OCI-LY7 (cell line): ENCODE measurements around the gene PKN1. TPM values are rescaled to one million over a fixed set of nuclear protein-coding genes. Genes with fewer than 3 reads are reported as not detected.

Experiments
- BruUV-seq: library from RNA; stranded (reverse); fragments of 400-500 nt; replicated peaks from 2 replicates; lab custom pipeline; 2021; lab: Mats Ljungman, UMichigan
- CTCF ChIA-PET: fragments of 300-600 bp; sonication (Branson Sonifier 250); formaldehyde crosslinking; loops from one replicate; lab custom pipeline; 2022; ENCODE audit warnings: antibody characterized with exemption; ENCODE audit not compliant: unreplicated experiment; lab: Charles Lee
- POLR2A ChIA-PET: fragments of 300-600 bp; sonication (Branson Sonifier 250); formaldehyde crosslinking; loops from one replicate; lab custom pipeline; 2022; ENCODE audit warnings: antibody characterized with exemption; lab: Charles Lee
- DNase-seq: peaks from one replicate; pipeline ENCODE4 v3.0.0-alpha.2; 2015; ENCODE audit warnings: low spot score
- H2AFZ ChIP-seq: fragments of 200-600 bp; sonication (generic), shearing (Covaris generic); 2 replicates; pipeline ENCODE4 v1.6.1; 2014; ENCODE audit warnings: mild to moderate bottlenecking, antibody characterized with exemption, low read length, moderate library complexity
- H3K27ac ChIP-seq: fragments of 200-600 bp; sonication (generic); 2 replicates; pipeline ENCODE4 v1.5.1; 2014; ENCODE audit warnings: mixed run types, low read depth, mild to moderate bottlenecking, moderate library complexity, low read length, inconsistent platforms; ENCODE audit not compliant: poor library complexity, severe bottlenecking
- H3K36me3 ChIP-seq: fragments of 200-600 bp; sonication (generic); 2 replicates; pipeline ENCODE4 v1.6.1; 2014; ENCODE audit warnings: mild to moderate bottlenecking, antibody characterized with exemption, low read length, moderate library complexity, mixed read lengths; ENCODE audit not compliant: insufficient read depth
- H3K4me1 ChIP-seq: fragments of 200-600 bp; sonication (generic); 2 replicates; pipeline ENCODE4 v1.5.1; 2014; ENCODE audit warnings: mild to moderate bottlenecking, low read length; ENCODE audit not compliant: insufficient read depth, poor library complexity, severe bottlenecking
- H3K4me2 ChIP-seq: fragments of 200-600 bp; sonication (generic); 2 replicates; pipeline ENCODE4 v1.6.1; 2014; ENCODE audit warnings: mild to moderate bottlenecking, low read length
- H3K4me3 ChIP-seq: fragments of 200-600 bp; sonication (generic); 2 replicates; pipeline ENCODE4 v1.5.1; 2014; ENCODE audit warnings: mild to moderate bottlenecking, low read depth, low read length; ENCODE audit not compliant: poor library complexity, severe bottlenecking
- H3K79me2 ChIP-seq: fragments of 200-600 bp; sonication (generic); 2 replicates; pipeline ENCODE4 v1.6.1; 2016; ENCODE audit warnings: low read depth, mild to moderate bottlenecking, low read length, moderate library complexity, mixed read lengths; ENCODE audit not compliant: insufficient read depth
- H3K9me2 ChIP-seq: fragments of 200-600 bp; sonication (generic); 2 replicates; pipeline ENCODE4 v1.6.1; 2016; ENCODE audit warnings: mild to moderate bottlenecking, low read length, mixed read lengths; ENCODE audit not compliant: insufficient read depth
- H3K9me3 ChIP-seq: fragments of 200-600 bp; sonication (generic); 2 replicates; pipeline ENCODE4 v1.6.1; 2014; ENCODE audit warnings: mild to moderate bottlenecking, mixed run types, low read length, mixed read lengths
- H4K20me1 ChIP-seq: fragments of 200-600 bp; sonication (generic); 2 replicates; pipeline ENCODE4 v1.6.1; 2014; ENCODE audit warnings: mild to moderate bottlenecking, antibody characterized with exemption, low read length, moderate library complexity, mixed read lengths; ENCODE audit not compliant: insufficient read depth
- CTCF ChIP-seq: fragments of 200-600 bp; sonication (generic); conservative IDR thresholded peaks from 2 replicates; pipeline ENCODE4 v1.5.1; 2014; ENCODE audit warnings: mild to moderate bottlenecking, antibody characterized with exemption, low read length, moderate library complexity, mixed read lengths
- EZH2phosphoT487 ChIP-seq: fragments of 200-600 bp; sonication (generic); IDR thresholded peaks from 2 replicates; pipeline ENCODE4 v1.6.1; 2018; ENCODE audit warnings: low read depth, borderline replicate concordance, mild to moderate bottlenecking, mixed run types, antibody characterized with exemption, low read length, moderate library complexity, mixed read lengths
- intact Hi-C: fragments of 100-400 bp; cut with micrococcal nuclease; formaldehyde crosslinking; loops from one replicate; pipeline ENCODE4 v1.10.0; 2022; ENCODE audit not compliant: unreplicated experiment
- total RNA-seq, 2 experiments: library from RNA; depleted of rRNA in 1 of 2; stranded (reverse); fragments of >200 nt in 1 of 2; shearing (Covaris generic) in 1 of 2; gene quantifications; 2 replicates each; pipeline ENCODE4 v1.2.3, GENCODE V29; 2014 to 2022

PKN1 gene
- total RNA-seq, 2 experiments from 2014 or later = 117 to 233 TPM

GRCh38 chr19:14400951-14401431 is 32.1 kb upstream of the PKN1 start:
- Histone ChIP-seq H2AFZ (no peak overlapping the region), H3K4me3 (no peak overlapping the region), H3K36me3 (peaks cover 41% of the 10 kb centered on the region), H3K27ac (no peak overlapping the region), H3K79me2 (no peaks in the 10 kb centered on the region), H3K4me1 (peaks cover 4% of the 10 kb centered on the region), H3K9me2 (no peaks in the 10 kb centered on the region), H3K9me3 (no peaks in the 10 kb centered on the region), H4K20me1 (no peaks in the 10 kb centered on the region), H3K4me2 (no peak overlapping the region)
- TF ChIP-seq CTCF (no peak), EZH2phosphoT487 (no peak)
- ChIA-PET CTCF (no interaction called here), POLR2A (no interaction called here)
- no TSS peak for BruUV-seq
- intact Hi-C loops = no loop called here
- no peak for DNase-seq

- Histone ChIP-seq H3K27ac (no peak overlapping the region), H3K4me2 (no peak overlapping the region), H2AFZ (no peak overlapping the region), H3K9me2 (no peaks in the 10 kb centered on the region), H3K36me3 (peaks cover 45% of the 10 kb centered on the region), H4K20me1 (no peaks in the 10 kb centered on the region), H3K79me2 (no peaks in the 10 kb centered on the region), H3K9me3 (no peaks in the 10 kb centered on the region), H3K4me3 (no peak overlapping the region), H3K4me1 (peaks cover 4% of the 10 kb centered on the region)
- POLR2A ChIA-PET = interaction anchor here (0.6 kb wide), 1 partner anchor 31 kb away, joined by 6 read pairs; no protein-coding TSS in a partner anchor
- CTCF ChIA-PET = interaction anchor here (0.6 kb wide), 1 partner anchor 136 kb away, joined by 5 read pairs; no protein-coding TSS in a partner anchor
- intact Hi-C loops = no loop called here
- TF ChIP-seq EZH2phosphoT487 = no peak
- TF ChIP-seq CTCF = no peak
- BruUV-seq = no TSS peak
- no peak for DNase-seq
Observed at GRCh38 chr19:14401468-14402195, 31.5 kb upstream of the PKN1 start.
